Measurements from ENCODE around the gene POLG.

The POLG gene

GRCh38 chr15:89325039-89325803 is 9.4 kb downstream of the POLG start:
- no peak for DNase-seq

GRCh38 chr15:89323825-89324224 is 10.8 kb downstream of the POLG start:
- DNase-seq: no peak

- DNase-seq: no peak
Measured at GRCh38 chr15:89322822-89323221, 11.8 kb downstream of the POLG start.

GRCh38 chr15:89321521-89322410 is 12.9 kb downstream of the POLG start:
- DNase-seq: no peak

- DNase-seq: no peak
Measured at GRCh38 chr15:89320200-89320599, 14.4 kb downstream of the POLG start.

GRCh38 chr15:89319678-89320077 is 14.9 kb downstream of the POLG start:
- DNase-seq: no peak

GRCh38 chr15:89317186-89317720 is 17.4 kb downstream of the POLG start:
- no peak for DNase-seq

GRCh38 chr15:89316504-89316903 is 18.1 kb downstream of the POLG start:
- no peak for DNase-seq

GRCh38 chr15:89315375-89315929 is 19.2 kb downstream of the POLG start:
- no peak for DNase-seq

GRCh38 chr15:89309993-89310392 is 24.6 kb downstream of the POLG start:
- no peak for DNase-seq

GRCh38 chr15:89308236-89308635 is 26.4 kb downstream of the POLG start:
- no peak for DNase-seq

- no peak for DNase-seq
Measured at GRCh38 chr15:89307791-89308190, 26.8 kb downstream of the POLG start.

GRCh38 chr15:89307046-89307587 is 27.5 kb downstream of the POLG start:
- no peak for DNase-seq

- DNase-seq: no peak
Measured at GRCh38 chr15:89305395-89305794, 29.2 kb downstream of the POLG start.

GRCh38 chr15:89303986-89304385 is 30.6 kb downstream of the POLG start:
- no peak for DNase-seq

- no peak for DNase-seq
Measured at GRCh38 chr15:89301304-89302089, 33.1 kb downstream of the POLG start.

- DNase-seq: no peak
Measured at GRCh38 chr15:89299896-89300295, 34.7 kb downstream of the POLG start.

- DNase-seq: no peak
Measured at GRCh38 chr15:89293012-89293411, 41.6 kb downstream of the POLG start.

GRCh38 chr15:89291934-89292438 is 42.6 kb downstream of the POLG start:
- DNase-seq: no peak

- no peak for DNase-seq
Measured at GRCh38 chr15:89283201-89283600, 51.4 kb downstream of the POLG start.

- DNase-seq: no peak
Measured at GRCh38 chr15:89282631-89283030, 52.0 kb downstream of the POLG start.

- no peak for DNase-seq
Measured at GRCh38 chr15:89278307-89278706, 56.3 kb downstream of the POLG start.
